ENCODE results near the gene ELANE.
"Not testable (repeated sequence)": the region's sequence is repeated elsewhere in the genome, so short reads cannot be mapped to it uniquely, and the experiment has no call there.

Gene ELANE

DNA sequence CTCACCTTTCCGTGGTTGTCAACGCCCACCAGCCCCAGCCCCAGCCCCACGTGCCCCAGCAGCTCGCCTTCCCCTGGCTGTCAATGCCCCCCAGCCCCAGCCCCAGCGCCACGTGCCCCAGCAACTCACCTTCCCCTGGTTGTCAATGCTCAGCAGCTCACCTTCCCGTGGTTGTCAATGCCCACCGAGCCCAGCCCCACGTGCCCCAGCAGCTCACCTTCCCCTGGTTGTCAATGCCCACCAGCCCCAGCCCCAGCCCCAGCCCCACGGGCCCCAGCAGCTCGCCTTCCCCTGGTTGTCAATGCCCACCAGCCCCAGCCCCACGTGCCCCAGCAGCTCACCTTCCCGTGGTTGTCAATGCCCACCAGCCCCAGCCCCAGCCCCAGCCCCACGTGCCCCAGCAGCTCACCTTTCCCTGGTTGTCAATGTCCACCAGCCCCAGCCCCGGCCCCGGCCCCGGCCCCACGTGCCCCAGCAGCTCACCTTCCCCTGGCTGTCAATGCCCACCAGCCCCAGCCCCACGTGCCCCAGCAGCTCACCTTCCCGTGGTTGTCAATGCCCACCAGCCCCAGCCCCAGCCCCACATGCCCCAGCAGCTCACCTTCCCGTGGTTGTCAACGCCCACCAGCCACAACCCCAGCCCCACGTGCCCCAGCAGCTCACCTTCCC is 26.0 kb downstream of the ELANE start:
- not testable (repeated sequence) for H3K4me1 ChIP-seq (ENCODE audit: control insufficient read depth, insufficient read depth, low read length); H3K9me3 ChIP-seq (replicated peaks; ENCODE audit: low read length); H3K27me3 ChIP-seq (ENCODE audit: control insufficient read depth, insufficient read depth, low read length); H3K4me3 ChIP-seq (ENCODE audit: low read length); H3K9ac ChIP-seq (ENCODE audit: low read depth, low read length); H3K4me2 ChIP-seq (ENCODE audit: low read length)
- H3K36me3 ChIP-seq (ENCODE audit: insufficient read depth, low read length) = peaks cover 29% of the 10 kb centered on the region

DNA sequence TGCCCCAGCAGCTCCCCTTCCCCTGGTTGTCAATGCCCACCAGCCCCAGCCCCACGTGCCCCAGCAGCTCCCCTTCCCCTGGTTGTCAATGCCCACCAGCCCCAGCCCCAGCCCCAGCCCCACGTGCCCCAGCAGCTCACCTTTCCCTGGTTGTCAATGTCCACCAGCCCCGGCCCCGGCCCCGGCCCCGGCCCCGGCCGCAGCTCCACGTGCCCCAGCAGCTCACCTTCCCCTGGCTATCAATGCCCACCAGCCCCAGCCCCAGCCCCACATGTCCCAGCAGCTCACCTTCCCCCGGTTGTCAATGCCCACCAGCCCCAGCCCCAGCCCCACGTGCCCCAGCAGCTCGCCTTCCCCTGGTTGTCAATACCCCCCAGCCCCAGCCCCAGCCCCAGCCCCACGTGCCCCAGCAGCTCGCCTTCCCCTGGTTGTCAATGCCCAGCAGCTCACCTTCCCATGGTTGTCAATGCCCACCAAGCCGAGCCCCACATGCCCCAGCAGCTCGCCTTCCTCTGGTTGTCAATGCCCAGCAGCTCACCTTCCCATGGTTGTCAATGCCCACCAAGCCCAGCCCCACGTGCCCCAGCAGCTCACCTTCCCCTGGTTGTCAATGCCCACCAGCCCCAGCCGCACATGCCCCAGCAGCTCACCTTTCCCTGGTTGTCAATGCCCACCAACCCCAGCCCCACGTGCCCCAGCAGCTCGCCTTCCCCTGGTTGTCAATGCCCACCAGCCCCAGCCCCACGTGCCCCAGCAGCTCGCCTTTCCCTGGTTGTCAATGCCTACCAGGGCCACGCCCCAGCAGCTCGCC is 26.9 kb downstream of the ELANE start:
- H3K4me1 ChIP-seq (ENCODE audit: control insufficient read depth, insufficient read depth, low read length); H3K9me3 ChIP-seq (replicated peaks; ENCODE audit: low read length); H3K27me3 ChIP-seq (ENCODE audit: control insufficient read depth, insufficient read depth, low read length); H3K4me2 ChIP-seq (ENCODE audit: low read length); H3K9ac ChIP-seq (ENCODE audit: low read depth, low read length); H3K4me3 ChIP-seq (ENCODE audit: low read length): not testable (repeated sequence)
- peaks cover 29% of the 10 kb centered on the region for H3K36me3 ChIP-seq (ENCODE audit: insufficient read depth, low read length)

DNA sequence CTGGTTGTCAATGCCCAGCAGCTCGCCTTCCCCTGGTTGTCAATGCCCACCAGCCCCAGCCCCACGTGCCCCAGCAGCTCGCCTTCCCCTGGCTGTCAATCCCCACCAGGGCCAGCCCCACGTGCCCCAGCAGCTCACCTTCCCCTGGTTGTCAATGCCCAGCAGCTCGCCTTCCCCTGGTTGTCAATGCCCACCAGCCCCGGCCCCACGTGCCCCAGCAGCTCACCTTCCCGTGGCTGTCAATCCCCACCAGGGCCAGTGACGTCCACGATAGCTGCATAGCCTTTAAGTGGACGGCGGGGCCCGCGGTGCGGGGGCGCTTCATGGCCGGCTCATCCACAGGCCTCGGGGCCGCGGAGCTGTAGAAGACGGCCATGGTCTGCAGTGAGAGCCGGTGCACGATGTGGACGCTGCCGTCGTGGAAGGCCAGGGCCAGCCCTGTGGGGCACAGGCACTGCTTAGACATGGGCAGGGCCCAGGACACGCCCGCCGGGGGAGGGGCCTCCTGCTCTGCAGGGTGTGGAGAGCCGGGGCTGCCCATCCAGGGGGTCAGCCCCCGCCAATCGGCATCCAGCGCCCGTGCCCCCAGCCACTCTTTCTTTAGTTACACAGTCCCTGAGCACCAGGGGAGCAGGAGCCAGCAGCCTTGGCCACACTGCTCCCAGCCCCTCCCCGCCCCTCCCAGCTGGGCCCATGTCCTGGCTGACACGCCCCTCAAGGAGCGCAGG is 27.8 kb downstream of the ELANE start:
- Histone ChIP-seq H3K9me3 (replicated peaks; ENCODE audit: low read length) (no peaks in the 10 kb centered on the region), H3K4me3 (ENCODE audit: low read length) (no peak overlapping the region), H3K36me3 (ENCODE audit: insufficient read depth, low read length) (peaks cover 29% of the 10 kb centered on the region), H3K4me2 (ENCODE audit: low read length) (no peak overlapping the region), H3K9ac (ENCODE audit: low read depth, low read length) (no peak overlapping the region), H3K4me1 (ENCODE audit: control insufficient read depth, insufficient read depth, low read length) (no peaks in the 10 kb centered on the region), H3K27me3 (ENCODE audit: control insufficient read depth, insufficient read depth, low read length) (no peaks in the 10 kb centered on the region)

DNA sequence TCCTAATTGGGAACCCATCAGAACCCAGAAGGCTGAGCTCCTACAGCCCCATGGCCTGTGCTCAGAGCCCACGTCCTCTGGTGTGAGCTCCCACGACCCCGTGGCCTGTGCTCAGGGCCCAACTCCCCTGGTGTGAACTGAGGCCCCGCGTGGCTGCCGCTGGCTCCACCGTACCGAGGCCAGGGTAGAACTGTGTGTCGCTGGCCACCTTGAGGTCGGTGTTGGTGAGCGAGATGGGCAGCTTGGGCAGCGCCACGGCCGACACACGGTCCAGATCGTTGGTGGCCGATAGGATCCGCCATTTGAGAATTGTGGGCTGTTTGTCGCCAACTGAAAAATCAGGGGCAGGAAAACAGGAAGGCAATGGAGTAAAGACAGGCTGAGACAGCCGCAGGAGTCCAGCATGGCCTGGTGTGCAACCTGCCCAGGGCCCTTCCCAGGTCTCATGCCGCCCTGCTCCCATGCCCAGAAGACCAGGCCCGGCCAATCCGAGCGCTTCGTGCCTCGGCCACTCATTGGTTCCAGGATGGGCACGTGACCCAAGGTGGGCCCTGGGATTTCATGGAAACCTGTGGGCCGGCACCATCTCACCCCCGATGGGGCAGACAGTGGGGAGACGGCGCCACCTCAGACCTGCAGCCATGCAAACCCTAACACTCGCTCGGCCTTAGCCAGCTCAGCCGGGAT is 29.4 kb downstream of the ELANE start:
- Histone ChIP-seq H3K4me1 (ENCODE audit: control insufficient read depth, insufficient read depth, low read length) (no peaks in the 10 kb centered on the region), H3K4me2 (ENCODE audit: low read length) (no peak overlapping the region), H3K36me3 (ENCODE audit: insufficient read depth, low read length) (peaks cover 34% of the 10 kb centered on the region), H3K27me3 (ENCODE audit: control insufficient read depth, insufficient read depth, low read length) (no peaks in the 10 kb centered on the region), H3K4me3 (ENCODE audit: low read length) (no peak overlapping the region), H3K9me3 (replicated peaks; ENCODE audit: low read length) (no peaks in the 10 kb centered on the region), H3K9ac (ENCODE audit: low read depth, low read length) (no peak overlapping the region)

DNA sequence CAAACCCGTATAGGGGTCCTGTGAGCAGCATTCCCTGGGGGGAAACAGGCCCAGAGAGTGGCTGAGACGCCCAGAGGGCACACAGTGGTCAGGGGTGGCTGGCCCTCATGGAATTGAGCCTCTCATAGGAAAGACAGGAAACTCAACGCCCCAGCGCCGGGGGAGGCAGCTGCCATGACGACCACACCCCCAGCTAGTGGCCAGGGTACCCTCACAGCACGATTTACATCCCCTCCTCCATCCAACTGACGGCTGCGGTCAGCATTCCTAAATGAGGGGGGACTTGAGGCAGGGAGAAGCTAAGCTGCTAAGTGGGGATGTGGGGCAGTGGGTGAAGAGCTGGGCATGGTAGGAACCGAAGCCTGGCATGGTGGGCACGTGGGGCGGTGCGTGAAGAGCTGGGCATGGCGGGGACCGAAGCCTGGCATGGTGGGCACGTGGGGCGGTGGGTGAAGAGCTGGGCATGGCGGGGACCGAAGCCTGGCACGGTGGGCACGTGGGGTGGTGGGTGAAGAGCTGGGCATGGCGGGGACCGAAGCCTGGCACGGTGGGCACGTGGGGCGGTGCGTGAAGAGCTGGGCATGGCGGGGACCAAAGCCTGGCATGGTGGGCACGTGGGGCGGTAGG is 30.9 kb downstream of the ELANE start:
- Histone ChIP-seq H3K4me2 (ENCODE audit: low read length) (no peak overlapping the region), H3K9ac (ENCODE audit: low read depth, low read length) (no peak overlapping the region), H3K36me3 (ENCODE audit: insufficient read depth, low read length) (peaks cover 39% of the 10 kb centered on the region), H3K27me3 (ENCODE audit: control insufficient read depth, insufficient read depth, low read length) (no peaks in the 10 kb centered on the region), H3K4me1 (ENCODE audit: control insufficient read depth, insufficient read depth, low read length) (no peaks in the 10 kb centered on the region), H3K4me3 (ENCODE audit: low read length) (no peak overlapping the region), H3K9me3 (replicated peaks; ENCODE audit: low read length) (no peaks in the 10 kb centered on the region)

DNA sequence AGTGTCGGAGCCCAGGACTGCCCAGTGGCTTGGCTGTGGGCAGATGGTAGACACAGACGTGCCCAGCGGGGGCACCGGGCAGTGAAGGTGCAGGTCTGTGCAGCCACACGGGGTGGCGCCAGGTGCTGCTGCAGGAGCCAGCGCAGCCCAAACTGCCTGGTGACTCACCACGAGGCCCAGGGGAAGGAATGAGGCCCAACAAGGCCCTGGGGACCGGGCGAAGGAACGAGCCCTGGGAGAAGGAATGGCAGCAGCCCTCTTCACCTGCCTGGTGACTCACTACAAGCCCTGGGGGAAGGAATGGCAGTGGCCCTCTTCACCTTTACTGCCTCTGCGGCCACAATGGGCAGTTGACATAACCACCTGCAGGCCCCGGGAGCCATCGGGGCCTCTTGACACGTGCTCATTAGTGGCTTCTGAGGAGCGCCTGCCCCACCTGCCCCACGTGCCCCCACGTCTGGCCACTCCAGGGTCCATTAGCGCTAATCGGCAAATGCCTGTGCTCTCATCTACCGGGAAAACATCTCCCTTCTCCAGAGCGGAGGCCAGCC is 31.6 kb downstream of the ELANE start:
- Histone ChIP-seq H3K36me3 (ENCODE audit: insufficient read depth, low read length) (peaks cover 43% of the 10 kb centered on the region), H3K4me3 (ENCODE audit: low read length) (no peak overlapping the region), H3K27me3 (ENCODE audit: control insufficient read depth, insufficient read depth, low read length) (no peaks in the 10 kb centered on the region)

DNA sequence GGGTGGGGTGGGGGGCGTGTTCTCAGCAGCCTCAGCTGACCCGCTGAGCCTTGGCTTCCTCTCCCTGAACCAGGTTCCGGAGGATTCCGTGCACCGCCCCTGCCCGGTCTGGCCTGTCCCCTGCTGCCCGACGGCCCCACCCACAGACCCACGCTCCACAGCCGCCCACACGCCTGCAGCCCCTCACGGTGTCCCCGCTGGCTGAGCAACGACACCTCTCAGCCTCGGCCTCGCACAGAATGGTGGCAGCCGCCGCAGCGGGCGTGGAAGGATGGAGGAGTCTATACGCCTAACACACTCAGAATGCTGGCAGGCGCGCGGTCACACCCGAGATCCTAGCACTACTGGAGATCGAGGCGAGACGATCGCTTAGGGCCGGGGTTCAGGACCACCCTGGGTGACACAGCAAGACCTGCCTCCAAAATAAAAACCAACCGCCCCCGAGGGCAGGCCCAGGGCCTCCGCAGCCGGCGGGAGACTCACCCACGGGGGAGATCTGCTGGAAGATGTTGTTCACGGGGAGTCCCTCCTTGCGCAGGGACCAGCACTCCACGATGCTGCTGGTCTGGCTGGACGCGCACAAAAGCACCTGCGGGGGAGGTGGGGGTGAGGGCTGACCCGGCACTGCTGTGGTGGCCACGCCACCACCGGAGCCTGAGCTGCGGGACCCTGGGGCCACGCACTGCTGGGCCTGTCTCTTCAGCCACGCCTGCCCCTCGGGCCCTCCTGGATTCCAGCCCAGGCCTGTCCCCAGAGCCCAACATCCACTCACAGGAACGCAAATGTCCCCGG is 32.5 kb downstream of the ELANE start:
- Histone ChIP-seq H3K4me1 (ENCODE audit: control insufficient read depth, insufficient read depth, low read length) (no peaks in the 10 kb centered on the region), H3K9me3 (replicated peaks; ENCODE audit: low read length) (no peaks in the 10 kb centered on the region), H3K36me3 (ENCODE audit: insufficient read depth, low read length) (peaks cover 52% of the 10 kb centered on the region), H3K4me2 (ENCODE audit: low read length) (no peak overlapping the region), H3K4me3 (ENCODE audit: low read length) (no peak overlapping the region), H3K27me3 (ENCODE audit: control insufficient read depth, insufficient read depth, low read length) (no peaks in the 10 kb centered on the region), H3K9ac (ENCODE audit: low read depth, low read length) (no peak overlapping the region)

More for the DNA sequence above, 31.6 kb downstream of the ELANE start:
- H3K4me2 ChIP-seq (ENCODE audit: low read length) = no peak overlapping the region
- H3K9me3 ChIP-seq (replicated peaks; ENCODE audit: low read length) = no peaks in the 10 kb centered on the region
- no peak overlapping the region for H3K9ac ChIP-seq (ENCODE audit: low read depth, low read length)
- H3K4me1 ChIP-seq (ENCODE audit: control insufficient read depth, insufficient read depth, low read length) = no peaks in the 10 kb centered on the region

DNA sequence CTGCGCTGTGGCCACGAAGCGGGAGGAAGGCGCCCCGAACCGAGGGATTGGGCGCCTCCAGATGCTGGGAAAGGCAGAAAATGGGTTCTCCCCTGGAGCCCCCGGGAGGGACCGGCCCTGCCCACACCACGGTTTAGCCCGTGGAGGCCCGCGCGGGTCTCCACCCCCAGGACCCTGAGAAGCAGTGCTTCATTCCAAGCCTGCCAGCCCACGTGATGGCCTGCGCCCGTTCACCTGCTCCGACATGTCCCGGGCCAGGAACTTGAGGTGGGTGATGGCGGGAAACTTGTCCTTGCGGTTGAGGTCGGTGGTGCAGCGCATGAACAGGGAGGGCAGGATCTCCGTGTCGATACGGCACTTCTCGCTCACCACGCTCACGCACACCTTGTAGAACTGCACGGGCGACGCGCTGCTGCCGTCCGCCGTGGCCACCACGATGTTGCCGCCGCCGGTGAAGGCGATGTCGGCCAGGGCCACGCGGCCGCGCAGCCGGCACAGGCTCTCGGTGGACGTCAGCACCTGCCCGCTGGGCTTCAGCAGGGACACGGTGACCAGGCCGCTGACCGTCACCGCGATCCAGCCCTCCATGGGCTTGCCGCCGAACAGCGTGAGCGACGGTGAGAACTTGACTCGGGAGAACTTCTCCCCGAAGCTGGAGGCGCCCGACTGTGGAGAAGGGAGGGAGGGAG is 33.6 kb downstream of the ELANE start:
- Histone ChIP-seq H3K9me3 (replicated peaks; ENCODE audit: low read length) (no peaks in the 10 kb centered on the region), H3K27me3 (ENCODE audit: control insufficient read depth, insufficient read depth, low read length) (no peaks in the 10 kb centered on the region), H3K9ac (ENCODE audit: low read depth, low read length) (no peak overlapping the region), H3K4me3 (ENCODE audit: low read length) (no peak overlapping the region), H3K4me1 (ENCODE audit: control insufficient read depth, insufficient read depth, low read length) (no peaks in the 10 kb centered on the region), H3K36me3 (ENCODE audit: insufficient read depth, low read length) (peaks cover 58% of the 10 kb centered on the region), H3K4me2 (ENCODE audit: low read length) (no peak overlapping the region)

DNA sequence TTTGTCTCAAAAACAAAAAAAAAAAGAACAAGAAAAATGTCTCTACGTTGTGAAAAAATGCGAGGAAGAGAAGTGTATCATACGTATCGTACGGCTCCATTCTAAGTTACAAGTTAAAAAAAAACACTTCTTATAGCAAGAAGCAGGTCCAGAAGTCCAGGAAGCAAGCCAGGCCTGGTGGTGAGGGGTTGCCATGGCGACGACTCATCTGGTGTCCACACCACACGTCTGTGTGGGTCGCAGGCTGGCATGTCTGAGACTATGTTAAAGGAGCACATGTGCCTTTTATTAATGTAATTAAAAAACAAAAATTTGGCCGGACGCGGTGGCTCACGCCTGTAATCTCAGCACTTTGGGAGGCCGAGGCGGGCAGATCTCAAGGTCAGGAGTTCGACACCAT is 35.0 kb downstream of the ELANE start:
- no peak overlapping the region for H3K4me2 ChIP-seq (ENCODE audit: low read length)

DNA sequence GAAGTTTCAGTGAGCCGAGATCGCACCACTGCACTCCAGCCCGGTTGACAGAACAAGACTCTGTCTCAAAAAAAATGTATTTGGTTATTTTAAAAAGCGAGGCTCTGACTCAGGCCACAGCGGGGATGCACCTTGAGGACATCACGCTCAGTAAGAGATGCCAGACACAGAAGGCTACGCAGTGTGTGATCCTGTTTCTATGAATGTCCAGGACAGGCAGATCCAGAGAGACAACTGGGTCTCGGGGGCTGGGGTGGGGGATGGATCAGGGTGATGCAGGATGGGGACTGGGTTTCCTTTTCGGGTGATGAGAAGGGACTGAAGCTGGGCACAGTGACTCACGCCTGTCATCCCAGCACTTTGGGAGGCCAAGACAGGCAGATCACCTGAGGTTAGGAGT is 35.5 kb downstream of the ELANE start:
- Histone ChIP-seq H3K27me3 (ENCODE audit: control insufficient read depth, insufficient read depth, low read length) (no peaks in the 10 kb centered on the region), H3K4me3 (ENCODE audit: low read length) (no peak overlapping the region), H3K36me3 (ENCODE audit: insufficient read depth, low read length) (peaks cover 40% of the 10 kb centered on the region), H3K9me3 (replicated peaks; ENCODE audit: low read length) (no peaks in the 10 kb centered on the region), H3K4me1 (ENCODE audit: control insufficient read depth, insufficient read depth, low read length) (no peaks in the 10 kb centered on the region), H3K4me2 (ENCODE audit: low read length) (no peak overlapping the region), H3K9ac (ENCODE audit: low read depth, low read length) (no peak overlapping the region)

More for the DNA sequence above, 35.0 kb downstream of the ELANE start:
- Histone ChIP-seq H3K9me3 (replicated peaks; ENCODE audit: low read length) (no peaks in the 10 kb centered on the region), H3K36me3 (ENCODE audit: insufficient read depth, low read length) (peaks cover 45% of the 10 kb centered on the region), H3K27me3 (ENCODE audit: control insufficient read depth, insufficient read depth, low read length) (no peaks in the 10 kb centered on the region), H3K4me3 (ENCODE audit: low read length) (no peak overlapping the region), H3K9ac (ENCODE audit: low read depth, low read length) (no peak overlapping the region), H3K4me1 (ENCODE audit: control insufficient read depth, insufficient read depth, low read length) (no peaks in the 10 kb centered on the region)
